ENCODE measurements around the gene CHD2. TPM values are rescaled to one million over a fixed set of nuclear protein-coding genes. Genes with fewer than 3 reads are reported as not detected.

CHD2 gene
- polyA plus RNA-seq, 5 donors = 103 to 146 (median 124) TPM

DNA sequence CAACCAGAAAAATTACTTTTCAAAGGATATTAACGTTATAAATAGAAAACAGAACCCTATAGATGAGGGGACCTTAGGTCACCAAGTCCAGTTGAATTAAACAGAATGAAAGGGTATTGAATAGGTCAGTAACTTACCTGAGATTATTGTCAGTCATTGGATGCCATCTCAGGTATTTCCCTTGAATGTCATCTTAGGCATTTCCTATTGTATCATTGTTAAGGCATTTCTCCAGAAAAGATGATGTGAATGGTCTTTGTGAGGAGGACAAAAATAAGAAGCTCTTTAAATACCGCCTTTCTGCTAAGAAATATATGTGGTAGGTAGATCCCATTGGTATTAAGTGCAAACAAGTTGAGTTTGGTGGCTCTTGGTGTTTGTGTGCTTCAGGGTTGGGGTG is 55.6 kb downstream of the CHD2 start:
- no peak for DNase-seq

DNA sequence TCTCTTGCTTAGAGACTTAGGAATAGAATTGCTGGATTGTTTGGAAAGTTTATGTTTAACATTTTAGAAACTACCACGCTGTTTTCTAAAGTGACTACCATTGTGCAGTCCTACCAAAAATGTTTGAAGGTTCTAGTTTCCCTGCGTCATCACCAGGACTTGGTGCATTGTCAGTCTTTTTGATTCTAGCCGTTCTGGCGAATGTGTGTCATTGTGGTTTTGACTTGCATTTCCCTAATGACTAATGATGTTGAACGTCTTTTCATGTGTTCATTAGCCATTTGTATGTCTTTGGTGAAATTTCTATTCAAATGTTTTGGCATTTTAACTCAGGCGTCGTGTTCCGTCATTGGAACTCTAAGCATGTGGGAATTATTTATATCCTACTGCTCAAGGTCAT is 58.0 kb downstream of the CHD2 start:
- DNase-seq = no peak

DNA sequence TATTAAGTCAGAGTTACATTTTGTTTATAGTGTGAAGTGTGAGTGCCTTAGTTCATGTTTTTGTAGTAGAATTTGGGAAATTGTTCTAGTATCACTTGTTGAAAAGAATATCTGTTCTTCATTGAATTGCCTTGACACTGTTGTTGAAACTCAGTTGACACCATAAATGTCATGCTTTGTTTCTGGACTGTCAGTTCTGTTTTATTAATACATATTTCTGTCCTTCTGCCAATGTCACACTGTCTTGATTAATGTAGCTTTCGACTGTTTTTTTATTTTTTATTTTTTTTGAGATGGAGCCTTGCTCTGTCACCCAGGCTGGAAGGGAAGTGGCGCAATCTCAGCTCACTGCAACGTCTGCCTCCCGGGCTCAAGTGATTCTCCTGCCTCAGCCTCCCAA is 59.1 kb downstream of the CHD2 start:
- no peak for DNase-seq

DNA sequence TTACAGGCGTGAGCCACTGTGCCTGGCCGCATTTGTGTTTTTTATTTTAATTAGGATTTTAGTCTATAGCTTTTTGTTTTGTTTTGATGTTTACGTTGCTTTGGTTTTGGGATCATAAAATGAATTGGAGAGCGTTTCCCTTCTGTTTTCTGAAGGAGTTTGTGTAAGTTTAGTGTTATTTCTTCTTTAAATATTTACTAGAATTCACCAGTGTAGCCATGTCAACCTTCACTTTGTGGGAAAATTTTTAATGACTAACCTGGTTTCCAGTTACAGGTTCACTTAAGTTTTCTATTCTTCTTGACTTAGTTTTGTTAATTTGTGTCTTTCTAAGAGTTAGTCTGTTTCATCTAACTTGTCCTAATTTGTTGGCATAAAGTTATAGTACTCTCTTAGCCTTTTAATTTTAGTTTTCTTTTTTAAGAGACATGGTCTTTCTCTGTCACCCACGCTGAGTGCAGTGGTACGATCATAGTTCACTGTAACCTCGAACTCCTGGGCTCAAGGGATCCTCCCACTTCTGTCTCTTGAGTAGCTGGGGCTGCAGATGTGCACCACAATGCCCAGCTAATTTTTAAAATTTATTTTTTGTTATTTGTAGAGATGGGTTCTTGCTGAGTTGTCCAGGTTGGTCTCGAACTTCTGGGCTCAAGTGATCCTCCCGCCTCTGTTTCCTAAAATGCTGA is 61.0 kb downstream of the CHD2 start:
- no peak for DNase-seq

DNA sequence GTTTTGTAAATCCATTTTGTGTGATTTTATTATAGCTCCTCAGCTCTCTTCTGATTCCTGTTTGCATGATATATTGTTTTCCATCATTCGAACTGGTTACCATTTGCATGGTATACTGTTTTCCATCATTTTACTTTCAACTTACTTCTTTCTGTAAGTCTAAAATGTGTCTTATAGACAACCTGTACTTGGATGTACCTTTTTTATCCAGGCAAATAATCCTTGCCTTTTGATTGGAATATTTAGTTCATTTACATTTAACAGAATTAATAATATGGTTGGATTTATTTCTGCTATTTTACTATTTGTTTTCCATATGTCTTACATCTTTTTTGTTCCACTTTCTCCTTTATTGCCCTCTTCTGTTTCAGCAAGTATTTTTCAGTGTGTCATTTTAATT is 62.8 kb downstream of the CHD2 start:
- DNase-seq = no peak

DNA sequence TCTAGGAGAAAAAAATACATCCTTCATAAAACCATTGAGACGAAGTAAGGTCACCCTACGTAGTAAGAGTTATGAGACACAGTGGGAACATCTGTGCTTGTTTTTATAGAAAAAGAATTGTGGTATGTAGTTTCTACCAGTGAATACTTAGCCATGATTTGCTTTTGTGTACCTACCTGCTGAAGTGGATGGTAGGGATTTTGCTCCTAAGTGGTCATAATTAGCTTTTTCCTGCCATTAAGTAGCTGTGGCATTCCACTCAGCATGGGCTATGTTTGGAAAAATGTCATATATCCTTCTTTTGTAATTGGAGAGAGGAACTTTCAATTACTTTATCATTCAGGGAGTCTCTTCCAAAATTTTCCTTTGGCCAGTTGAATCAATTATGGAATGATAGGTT is 63.7 kb downstream of the CHD2 start:
- DNase-seq = no peak

DNA sequence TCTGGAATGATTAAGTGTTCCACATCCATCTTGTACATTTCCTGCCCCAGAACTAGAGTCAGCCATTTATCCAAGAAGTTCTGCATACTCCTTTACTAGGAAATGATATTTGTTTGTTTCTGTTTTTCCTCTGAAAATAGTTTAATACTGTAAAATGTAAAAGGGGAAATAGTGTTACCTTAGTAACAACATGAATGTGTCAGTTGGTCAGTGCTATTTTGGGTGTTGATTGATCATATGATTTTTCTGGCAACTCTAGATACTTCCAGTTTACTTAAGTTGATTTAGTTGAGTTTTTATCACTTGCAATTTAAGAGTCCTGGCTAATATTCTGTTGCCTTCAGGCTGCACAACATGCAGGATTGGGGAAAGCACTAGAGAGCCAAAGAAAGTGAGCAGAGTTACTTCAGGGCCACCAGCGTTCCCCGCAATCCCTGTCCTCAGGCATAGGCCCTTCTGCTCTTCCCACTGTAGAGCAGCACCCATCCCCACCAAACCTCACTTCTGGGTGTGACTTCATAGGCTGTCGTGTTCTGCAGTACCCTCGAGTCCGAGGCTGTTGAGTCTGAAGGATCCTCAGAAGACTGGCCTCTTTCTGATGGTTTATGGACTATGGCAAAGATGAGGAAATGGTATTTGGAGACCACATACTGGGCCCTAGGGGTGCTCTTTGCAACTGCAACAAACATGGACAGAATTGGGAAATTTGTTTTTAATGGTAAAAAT is 69.0 kb downstream of the CHD2 start:
- DNase-seq = no peak

- no peak for DNase-seq
These were observed 70.5 kb downstream of the CHD2 start for GRCh38 chr15:92970656-92971055.

- no peak for DNase-seq
These were observed 71.0 kb downstream of the CHD2 start for GRCh38 chr15:92971081-92971480.

DNA sequence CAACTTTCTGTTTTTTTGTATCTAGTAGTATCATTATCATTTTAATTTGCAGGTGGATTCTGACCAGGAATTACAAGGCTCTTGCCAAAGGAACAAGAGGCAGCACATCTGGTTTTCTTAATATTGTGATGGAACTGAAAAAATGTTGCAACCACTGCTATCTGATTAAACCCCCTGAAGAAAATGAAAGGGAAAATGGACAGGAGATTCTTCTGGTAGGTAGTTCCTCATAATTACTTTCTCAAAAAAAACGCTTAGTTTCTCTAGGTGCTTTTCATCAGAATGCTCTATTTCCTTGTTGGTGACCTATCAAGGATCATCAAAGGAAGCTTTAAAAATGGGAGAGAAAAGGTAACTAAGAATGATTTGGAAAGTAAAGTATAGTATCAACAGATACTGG is 71.6 kb downstream of the CHD2 start:
- no peak for DNase-seq

GRCh38 chr15:92974183-92974915 is 74.2 kb downstream of the CHD2 start:
- no peak for DNase-seq

- no peak for DNase-seq
These were observed 79.0 kb downstream of the CHD2 start for GRCh38 chr15:92979011-92979701.

DNA sequence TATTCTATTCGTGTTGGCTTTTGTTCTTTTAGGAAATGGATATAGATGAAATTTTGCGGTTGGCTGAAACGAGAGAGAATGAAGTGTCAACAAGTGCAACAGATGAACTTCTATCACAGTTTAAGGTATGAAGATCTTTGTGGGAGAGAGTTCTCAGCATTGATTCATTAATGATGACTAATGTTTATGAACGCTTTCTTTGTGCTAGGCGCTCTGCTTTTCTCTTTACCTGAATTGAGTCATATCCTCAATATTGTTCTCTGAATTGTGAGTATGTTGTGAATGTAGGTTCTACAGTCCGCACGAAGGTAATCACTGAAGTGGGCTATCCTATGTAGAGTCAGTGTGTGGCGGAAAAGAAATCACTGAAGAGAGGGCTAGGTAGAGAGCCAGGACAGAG is 81.2 kb downstream of the CHD2 start:
- DNase-seq = no peak

DNA sequence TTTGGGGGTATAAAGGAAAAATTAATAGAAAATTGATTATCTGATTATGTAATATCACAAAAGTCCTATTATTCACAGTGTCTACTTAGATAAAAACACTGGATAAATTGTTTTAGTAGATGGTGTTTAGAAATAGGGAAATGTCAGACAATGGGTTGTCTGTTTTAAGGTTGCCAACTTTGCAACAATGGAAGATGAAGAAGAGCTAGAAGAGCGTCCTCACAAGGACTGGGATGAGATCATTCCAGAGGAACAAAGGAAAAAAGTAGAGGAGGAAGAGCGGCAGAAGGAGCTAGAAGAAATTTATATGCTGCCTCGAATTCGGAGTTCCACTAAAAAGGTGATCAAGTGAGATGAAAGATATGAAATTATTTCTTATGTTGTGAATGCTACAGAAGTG is 84.0 kb downstream of the CHD2 start:
- DNase-seq = no peak

GRCh38 chr15:92989470-92989869 is 89.3 kb downstream of the CHD2 start:
- no peak for DNase-seq

DNA sequence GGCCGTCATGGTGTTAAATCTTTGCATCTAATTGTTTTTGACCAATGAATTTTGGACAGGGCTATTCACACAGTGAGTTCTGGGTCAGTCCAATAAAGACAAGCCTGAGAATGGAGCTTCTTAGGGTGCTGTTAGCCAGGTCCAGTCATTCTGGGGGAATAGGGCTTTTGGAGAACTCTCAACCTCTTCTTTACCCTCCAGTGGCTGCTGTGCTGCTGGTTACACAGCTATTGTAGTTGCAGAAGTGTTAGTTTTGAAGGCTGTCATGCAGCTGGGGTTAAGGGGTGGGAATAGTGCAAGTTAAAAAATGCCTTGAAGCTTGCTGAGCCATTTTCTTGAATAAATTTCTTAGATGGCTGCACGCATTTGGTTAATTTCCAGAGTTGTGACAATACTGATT is 89.9 kb downstream of the CHD2 start:
- no peak for DNase-seq

GRCh38 chr15:92992720-92993119 is 92.6 kb downstream of the CHD2 start:
- no peak for DNase-seq

- no peak for DNase-seq
These were observed 97.7 kb downstream of the CHD2 start for GRCh38 chr15:92997821-92998220.

DNA sequence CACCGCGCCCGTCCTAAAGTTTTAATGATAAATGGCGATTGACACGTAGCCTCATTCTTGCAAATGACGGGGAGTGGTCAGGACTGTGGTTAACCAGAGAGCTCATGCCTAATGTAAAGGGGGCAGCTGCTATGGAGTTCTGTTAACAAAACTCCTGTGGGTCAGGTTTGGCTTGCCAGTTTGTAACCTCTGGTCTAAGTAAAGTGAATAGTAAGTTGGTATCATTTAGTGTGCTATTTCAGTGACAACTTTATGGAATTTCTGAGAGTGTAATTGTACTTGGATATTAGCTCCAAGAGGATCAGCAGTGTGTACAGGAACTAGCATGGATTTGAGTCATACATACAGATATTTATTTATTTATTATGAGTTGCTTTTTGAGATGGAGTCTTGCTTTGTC is 101.0 kb downstream of the CHD2 start:
- no peak for DNase-seq

- no peak for DNase-seq
These were observed 101.8 kb downstream of the CHD2 start for GRCh38 chr15:93001881-93002280.

DNA sequence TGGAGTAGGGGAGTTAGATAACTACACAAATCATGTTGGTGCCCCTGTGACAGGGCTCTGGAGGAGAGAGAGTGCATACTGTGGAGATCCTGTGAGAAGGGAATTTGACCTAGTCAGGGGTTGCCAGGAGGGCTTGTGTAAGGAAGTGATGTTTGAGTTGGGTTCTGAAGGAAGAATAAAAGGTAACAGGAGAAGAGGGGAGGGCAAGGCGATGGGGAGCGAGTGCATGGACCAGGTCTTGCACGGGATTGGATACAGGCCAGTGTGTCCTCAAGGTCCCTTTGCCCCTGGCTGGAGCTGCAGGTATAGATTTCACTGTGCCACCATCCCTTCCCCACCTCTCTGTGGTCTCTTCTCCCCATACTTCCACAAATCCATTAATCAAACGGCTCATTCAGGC is 105.0 kb downstream of the CHD2 start:
- DNase-seq = no peak

GRCh38 chr15:93007994-93008393 is 107.9 kb downstream of the CHD2 start:
- no peak for DNase-seq

DNA sequence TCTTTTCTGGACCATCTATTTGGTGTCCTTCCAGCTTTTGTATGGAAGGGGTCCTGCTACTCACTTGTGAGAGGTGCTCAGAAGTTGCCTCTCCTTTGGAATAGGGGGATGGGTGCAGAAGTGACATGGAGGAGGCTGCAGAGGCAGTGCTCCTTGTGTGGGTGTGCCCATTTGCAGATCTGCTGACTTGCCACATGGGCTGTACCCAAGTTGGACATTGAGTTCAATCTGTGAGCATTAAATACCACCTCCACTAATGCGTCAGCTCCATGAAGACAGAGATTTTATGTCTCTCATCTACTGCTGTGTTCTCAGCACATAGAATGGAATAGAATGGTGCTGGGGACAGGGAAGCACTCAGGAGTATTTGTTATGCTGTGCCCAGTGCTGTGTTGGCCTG is 112.7 kb downstream of the CHD2 start:
- DNase-seq = no peak

Measured in right lung (tissue), 5 donors.